Measurements from ENCODE around the gene NTMT2. TPM values are rescaled to one million over a fixed set of nuclear protein-coding genes. Genes with fewer than 3 reads are reported as not detected.

Gene NTMT2
- total RNA-seq, 4 donors from 2014 or later = not detected

GRCh38 chr1:170146720-170147263 is 1.0 kb downstream of the NTMT2 start:
- TF ChIP-seq POLR2A (IDR thresholded peaks at IDR 0.05) = no peak
- TF ChIP-seq, protein P1, sequence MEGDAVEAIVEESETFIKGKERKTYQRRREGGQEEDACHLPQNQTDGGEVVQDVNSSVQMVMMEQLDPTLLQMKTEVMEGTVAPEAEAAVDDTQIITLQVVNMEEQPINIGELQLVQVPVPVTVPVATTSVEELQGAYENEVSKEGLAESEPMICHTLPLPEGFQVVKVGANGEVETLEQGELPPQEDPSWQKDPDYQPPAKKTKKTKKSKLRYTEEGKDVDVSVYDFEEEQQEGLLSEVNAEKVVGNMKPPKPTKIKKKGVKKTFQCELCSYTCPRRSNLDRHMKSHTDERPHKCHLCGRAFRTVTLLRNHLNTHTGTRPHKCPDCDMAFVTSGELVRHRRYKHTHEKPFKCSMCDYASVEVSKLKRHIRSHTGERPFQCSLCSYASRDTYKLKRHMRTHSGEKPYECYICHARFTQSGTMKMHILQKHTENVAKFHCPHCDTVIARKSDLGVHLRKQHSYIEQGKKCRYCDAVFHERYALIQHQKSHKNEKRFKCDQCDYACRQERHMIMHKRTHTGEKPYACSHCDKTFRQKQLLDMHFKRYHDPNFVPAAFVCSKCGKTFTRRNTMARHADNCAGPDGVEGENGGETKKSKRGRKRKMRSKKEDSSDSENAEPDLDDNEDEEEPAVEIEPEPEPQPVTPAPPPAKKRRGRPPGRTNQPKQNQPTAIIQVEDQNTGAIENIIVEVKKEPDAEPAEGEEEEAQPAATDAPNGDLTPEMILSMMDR (IDR thresholded peaks at IDR 0.05) = no peak
- H3K27ac ChIP-seq = no peak overlapping the region
- no peaks in the 10 kb centered on the region for H3K4me1 ChIP-seq
- no peaks in the 10 kb centered on the region for H3K27me3 ChIP-seq
- no peak overlapping the region for H3K4me3 ChIP-seq
- no peaks in the 10 kb centered on the region for H3K36me3 ChIP-seq
- no peak for DNase-seq
- H3K9me3 ChIP-seq = no peaks in the 10 kb centered on the region
- intact Hi-C loops (cut with DNase I; ENCODE audit: low total_unique reads) = no loop called here

DNA sequence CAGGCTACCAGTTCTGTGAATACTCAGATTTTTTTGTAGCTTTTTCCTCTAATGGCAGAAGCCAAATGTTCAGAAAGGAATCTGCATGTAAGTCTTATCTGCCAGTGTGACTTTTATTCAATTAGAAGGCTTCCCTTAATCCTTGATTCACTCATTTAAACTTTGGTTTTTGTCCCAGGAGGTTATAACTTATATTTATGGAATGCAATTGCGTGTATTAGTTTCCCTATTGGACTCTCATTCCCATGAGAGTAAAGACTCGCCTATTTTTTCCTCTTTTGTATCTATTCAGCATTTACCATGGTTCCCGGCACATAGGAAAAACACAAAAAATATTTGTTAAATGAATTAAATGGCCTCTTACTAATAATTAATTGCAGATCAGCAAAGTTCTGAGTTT is 3.5 kb downstream of the NTMT2 start:
- no peaks in the 10 kb centered on the region for H3K9me3 ChIP-seq
- no peak for TF ChIP-seq POLR2A (IDR thresholded peaks at IDR 0.05)
- TF ChIP-seq, protein P1 (IDR thresholded peaks at IDR 0.05) = no peak

DNA sequence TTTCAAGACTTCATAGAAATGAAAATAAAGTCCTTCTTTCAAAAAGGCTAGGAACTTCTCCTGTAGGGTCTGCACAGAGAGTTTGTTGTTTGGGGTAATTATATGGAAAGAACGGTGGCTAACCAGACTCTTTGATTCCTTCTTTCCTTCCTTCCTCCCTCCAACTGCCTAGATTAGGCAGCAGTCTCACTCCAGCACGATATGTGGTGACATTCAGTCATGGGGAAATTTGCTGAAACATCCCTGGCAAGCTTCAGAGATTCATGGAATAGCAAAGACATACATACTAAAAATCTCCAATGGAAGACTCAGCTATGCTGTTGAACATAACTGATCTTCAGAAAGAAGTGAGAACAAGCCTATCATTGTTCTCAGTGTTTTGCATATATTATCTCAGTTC is 4.3 kb downstream of the NTMT2 start:
- H3K27ac ChIP-seq = no peak overlapping the region
- intact Hi-C loops (cut with DNase I; ENCODE audit: low total_unique reads) = no loop called here
- DNase-seq = no peak
- H3K4me1 ChIP-seq = no peaks in the 10 kb centered on the region
- no peaks in the 10 kb centered on the region for H3K36me3 ChIP-seq
- H3K4me3 ChIP-seq = no peak overlapping the region
- TF ChIP-seq POLR2A (IDR thresholded peaks at IDR 0.05) = no peak
- TF ChIP-seq, protein P1 (IDR thresholded peaks at IDR 0.05) = no peak
- H3K9me3 ChIP-seq = no peaks in the 10 kb centered on the region
- H3K27me3 ChIP-seq = no peaks in the 10 kb centered on the region

More for the DNA sequence above, 3.5 kb downstream of the NTMT2 start:
- no peaks in the 10 kb centered on the region for H3K27me3 ChIP-seq
- H3K27ac ChIP-seq = no peak overlapping the region
- no peak for DNase-seq
- H3K4me3 ChIP-seq = no peak overlapping the region
- intact Hi-C loops (cut with DNase I; ENCODE audit: low total_unique reads) = no loop called here
- H3K36me3 ChIP-seq = no peaks in the 10 kb centered on the region
- H3K4me1 ChIP-seq = no peaks in the 10 kb centered on the region

GRCh38 chr1:170150921-170151320 is 5.2 kb downstream of the NTMT2 start:
- no peak overlapping the region for H3K27ac ChIP-seq

DNA sequence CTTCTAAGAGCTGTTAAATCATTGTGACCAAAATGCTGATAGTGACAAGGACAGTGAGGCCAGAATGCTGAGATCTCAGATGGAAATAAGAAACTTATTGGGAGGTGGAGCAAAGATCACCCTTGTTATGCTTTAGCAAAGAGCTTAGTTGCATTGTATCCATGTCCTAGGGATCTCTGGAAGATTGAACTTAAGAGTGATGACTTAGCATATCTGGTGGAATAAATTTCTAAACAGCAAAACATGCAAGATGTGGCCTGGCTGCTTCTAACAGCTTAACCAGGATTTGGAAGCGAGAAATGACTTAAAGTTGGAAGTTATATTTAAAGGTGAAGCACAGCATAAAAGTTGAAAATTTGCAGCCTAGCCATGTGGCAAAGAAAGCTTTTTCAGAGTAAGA is 7.7 kb downstream of the NTMT2 start:
- H3K27me3 ChIP-seq = no peaks in the 10 kb centered on the region
- no peaks in the 10 kb centered on the region for H3K9me3 ChIP-seq
- H3K36me3 ChIP-seq = no peaks in the 10 kb centered on the region
- H3K4me3 ChIP-seq = no peak overlapping the region
- DNase-seq = no peak
- intact Hi-C loops (cut with DNase I; ENCODE audit: low total_unique reads) = no loop called here
- no peak for TF ChIP-seq POLR2A (IDR thresholded peaks at IDR 0.05)
- TF ChIP-seq, protein P1 (IDR thresholded peaks at IDR 0.05) = no peak
- H3K4me1 ChIP-seq = no peaks in the 10 kb centered on the region
- H3K27ac ChIP-seq = no peak overlapping the region

More at GRCh38 chr1:170150921-170151320, 5.2 kb downstream of the NTMT2 start:
- TF ChIP-seq, protein P1 (IDR thresholded peaks at IDR 0.05) = no peak
- no peak for TF ChIP-seq POLR2A (IDR thresholded peaks at IDR 0.05)
- no peaks in the 10 kb centered on the region for H3K27me3 ChIP-seq
- H3K4me1 ChIP-seq = no peaks in the 10 kb centered on the region
- no peak overlapping the region for H3K4me3 ChIP-seq
- no peaks in the 10 kb centered on the region for H3K36me3 ChIP-seq
- intact Hi-C loops (cut with DNase I; ENCODE audit: low total_unique reads) = no loop called here
- no peaks in the 10 kb centered on the region for H3K9me3 ChIP-seq
- no peak for DNase-seq
